H1 (cell line): ENCODE data around the gene NAXD. TPM values are rescaled to one million over a fixed set of nuclear protein-coding genes. Genes with fewer than 3 reads are reported as not detected.

Experiments used
- E2F6 ChIP-seq: IDR thresholded peaks from 2 replicates; pipeline ENCODE4 v1.6.1; 2012; ENCODE audit warnings: inconsistent platforms
- JUN ChIP-seq: IDR thresholded peaks from 2 replicates; pipeline ENCODE4 v1.6.1; 2011; ENCODE audit warnings: low read depth, mild to moderate bottlenecking, improper control_type of control experiment, low read length
- PHF8 ChIP-seq: fragments of 200-600 bp; sonication (generic); conservative IDR thresholded peaks from 2 replicates; pipeline ENCODE4 v1.7.1; 2012; ENCODE audit warnings: low read depth, mild to moderate bottlenecking, inconsistent platforms, low read length, moderate library complexity
- RXRA ChIP-seq: IDR thresholded peaks from 2 replicates; pipeline ENCODE4 v1.6.1; 2011; ENCODE audit warnings: low read depth, mild to moderate bottlenecking, low read length, moderate library complexity; ENCODE audit not compliant: insufficient read depth
- polyA plus RNA-seq, 7 experiments: library from polyadenylated mRNA; depleted of rRNA in 3 of 7; stranded (reverse) in 5 of 7; unstranded in 2 of 7; fragments of >200 nt in 5 of 7; fragments of 200-250 nt in 2 of 7; gene quantifications; 1 replicate in 5 of 7; 2 replicates in 1 of 7; 4 replicates in 1 of 7; pipeline versions ENCODE4 v1.2.1 to v1.2.3, GENCODE V29; 2011 to 2013; ENCODE audit warnings: missing spikeins in 2 of 7, mixed read lengths in 2 of 7
- total RNA-seq: library from RNA; stranded (reverse); fragmentation: NEBNext Ultra II Directional; extraction: Animal tissue kit (Norgen Biotek cat#: 25700); gene quantifications from 2 replicates; pipeline ENCODE4 v1.2.1, GENCODE V29; 2021

The NAXD gene
- total and polyA plus RNA-seq, 2 of the 8 experiments (the other 6 are each of a cell fraction or from before 2014, with no cell fraction given): 25.4 to 35.5 TPM

- TF ChIP-seq E2F6 (no peak), PHF8 (no peak), JUN (no peak), RXRA (no peak)
Observed at GRCh38 chr13:110665491-110666254, 50.3 kb downstream of the NAXD start (continued).
